Activated CD8-positive, alpha-beta memory T cell treated with anti-CD3 and anti-CD28 coated beads, Interleukin-2, amount 10 ng/mL, durations not matched to agents 7 days and 5 days (primary cell): ENCODE data around the gene SLIT3. TPM values are rescaled to one million over a fixed set of nuclear protein-coding genes. Genes with fewer than 3 reads are reported as not detected.

Experiments
- ATAC-seq: fragments of 150-1000 bp; cut with Tn5 transposase; one replicate; pipeline ENCODE4 v1.10.0; 2021; ENCODE audit warnings: moderate library complexity
- CTCF ChIA-PET: fragments of 350-600 bp; sonication (Branson Sonifier 250); formaldehyde crosslinking; loops from one replicate; lab custom pipeline; 2021; ENCODE audit warnings: antibody characterized with exemption; lab: Charles Lee
- DNase-seq: peaks from one replicate; pipeline ENCODE4 v3.0.0-alpha.2; 2020
- H3K27ac Mint-ChIP-seq: one replicate; pipeline ENCODE4 v1.8.0; 2021; ENCODE audit warnings: mild to moderate bottlenecking, mixed read lengths
- H3K27me3 Mint-ChIP-seq: one replicate; pipeline ENCODE4 v1.8.0; 2021; ENCODE audit warnings: mixed read lengths
- H3K36me3 Mint-ChIP-seq: one replicate; pipeline ENCODE4 v1.8.0; 2021; ENCODE audit warnings: mild to moderate bottlenecking, mixed read lengths
- H3K4me1 Mint-ChIP-seq: one replicate; pipeline ENCODE4 v1.8.0; 2021; ENCODE audit warnings: mixed read lengths
- H3K4me3 Mint-ChIP-seq: one replicate; pipeline ENCODE4 v1.8.0; 2021; ENCODE audit warnings: mild to moderate bottlenecking, moderate library complexity, mixed read lengths
- H3K9me3 Mint-ChIP-seq: one replicate; pipeline ENCODE4 v1.8.0; 2022; ENCODE audit warnings: low read depth, mixed read lengths
- total RNA-seq, 2 experiments: library from RNA; stranded (reverse); gene quantifications; one replicate each; pipeline ENCODE4 v1.2.3, GENCODE V29; 2021

The SLIT3 gene
- total RNA-seq, 2 experiments from 2014 or later, result 0.09 TPM; not detected in 1

- ATAC-seq (no peak), DNase-seq (no peak)
- CTCF ChIA-PET, result no interaction called here
- H3K4me1 Mint-ChIP-seq, result no peaks in the 10 kb centered on the region
- no peaks in the 10 kb centered on the region for H3K36me3 Mint-ChIP-seq
- H3K9me3 Mint-ChIP-seq, result no peaks in the 10 kb centered on the region
- H3K4me3 Mint-ChIP-seq, result no peak overlapping the region
- peaks cover 6% of the 10 kb centered on the region for H3K27me3 Mint-ChIP-seq
- H3K27ac Mint-ChIP-seq, result no peak overlapping the region
Measured at GRCh38 chr5:169099801-169100734, 200.9 kb downstream of the SLIT3 start.

- CTCF ChIA-PET, result no interaction called here
- ATAC-seq, result no peak
- H3K9me3 Mint-ChIP-seq, result no peaks in the 10 kb centered on the region
Measured at GRCh38 chr5:169098331-169099121, 202.4 kb downstream of the SLIT3 start.

GRCh38 chr5:169097374-169098326 is 203.3 kb downstream of the SLIT3 start:
- H3K36me3 Mint-ChIP-seq, result no peaks in the 10 kb centered on the region

More at GRCh38 chr5:169098331-169099121, 202.4 kb downstream of the SLIT3 start:
- Mint-ChIP-seq H3K27me3 (peaks cover 8% of the 10 kb centered on the region), H3K36me3 (no peaks in the 10 kb centered on the region), H3K4me1 (no peaks in the 10 kb centered on the region), H3K27ac (no peak overlapping the region), H3K4me3 (no peak overlapping the region)
- DNase-seq, result no peak

GRCh38 chr5:169095976-169096375 is 205.0 kb downstream of the SLIT3 start:
- CTCF ChIA-PET, result no interaction called here
- H3K4me3 Mint-ChIP-seq, result no peak overlapping the region
- H3K27ac Mint-ChIP-seq, result no peak overlapping the region
- no peaks in the 10 kb centered on the region for H3K9me3 Mint-ChIP-seq
- no peaks in the 10 kb centered on the region for H3K4me1 Mint-ChIP-seq
- ATAC-seq, result no peak
- DNase-seq, result no peak
- no peaks in the 10 kb centered on the region for H3K36me3 Mint-ChIP-seq
- peaks cover 8% of the 10 kb centered on the region for H3K27me3 Mint-ChIP-seq

More at GRCh38 chr5:169097374-169098326, 203.3 kb downstream of the SLIT3 start:
- Mint-ChIP-seq H3K9me3 (no peaks in the 10 kb centered on the region), H3K27me3 (peaks cover 8% of the 10 kb centered on the region), H3K27ac (no peak overlapping the region), H3K4me3 (no peak overlapping the region), H3K4me1 (no peaks in the 10 kb centered on the region)
- DNase-seq (no peak), ATAC-seq (no peak)
- CTCF ChIA-PET, result no interaction called here

- no peaks in the 10 kb centered on the region for H3K9me3 Mint-ChIP-seq
- no peaks in the 10 kb centered on the region for H3K36me3 Mint-ChIP-seq
- H3K4me3 Mint-ChIP-seq, result no peak overlapping the region
- no peak overlapping the region for H3K27ac Mint-ChIP-seq
- peaks cover 8% of the 10 kb centered on the region for H3K27me3 Mint-ChIP-seq
- ATAC-seq, result no peak
- no peaks in the 10 kb centered on the region for H3K4me1 Mint-ChIP-seq
- CTCF ChIA-PET, result no interaction called here
- DNase-seq, result no peak
Measured at GRCh38 chr5:169095410-169095960, 205.5 kb downstream of the SLIT3 start.

- CTCF ChIA-PET, result no interaction called here
- Mint-ChIP-seq H3K27me3 (peaks cover 8% of the 10 kb centered on the region), H3K36me3 (no peaks in the 10 kb centered on the region), H3K9me3 (no peaks in the 10 kb centered on the region), H3K27ac (no peak overlapping the region), H3K4me1 (no peaks in the 10 kb centered on the region), H3K4me3 (no peak overlapping the region)
- no peak for DNase-seq
- ATAC-seq, result no peak
Measured at GRCh38 chr5:169094586-169095409, 206.1 kb downstream of the SLIT3 start.

- CTCF ChIA-PET, result no interaction called here
- H3K4me1 Mint-ChIP-seq, result no peaks in the 10 kb centered on the region
- H3K27me3 Mint-ChIP-seq, result peaks cover 3% of the 10 kb centered on the region
- no peak overlapping the region for H3K27ac Mint-ChIP-seq
- DNase-seq (no peak), ATAC-seq (no peak)
- H3K9me3 Mint-ChIP-seq, result no peaks in the 10 kb centered on the region
- no peak overlapping the region for H3K4me3 Mint-ChIP-seq
- no peaks in the 10 kb centered on the region for H3K36me3 Mint-ChIP-seq
Measured at GRCh38 chr5:169091396-169091980, 209.5 kb downstream of the SLIT3 start.

- no peaks in the 10 kb centered on the region for H3K27me3 Mint-ChIP-seq
- H3K4me3 Mint-ChIP-seq, result no peak overlapping the region
- DNase-seq (no peak), ATAC-seq (no peak)
- no peaks in the 10 kb centered on the region for H3K4me1 Mint-ChIP-seq
- H3K9me3 Mint-ChIP-seq, result no peaks in the 10 kb centered on the region
- CTCF ChIA-PET, result no interaction called here
- H3K27ac Mint-ChIP-seq, result no peak overlapping the region
- H3K36me3 Mint-ChIP-seq, result no peaks in the 10 kb centered on the region
Measured at GRCh38 chr5:169089343-169089742, 211.6 kb downstream of the SLIT3 start.

GRCh38 chr5:169088028-169088725 is 212.8 kb downstream of the SLIT3 start:
- CTCF ChIA-PET, result no interaction called here
- H3K27me3 Mint-ChIP-seq, result no peaks in the 10 kb centered on the region

GRCh38 chr5:169085636-169086035 is 215.3 kb downstream of the SLIT3 start:
- no peak overlapping the region for H3K4me3 Mint-ChIP-seq
- CTCF ChIA-PET, result no interaction called here
- H3K27ac Mint-ChIP-seq, result no peak overlapping the region
- DNase-seq (no peak), ATAC-seq (no peak)
- no peaks in the 10 kb centered on the region for H3K9me3 Mint-ChIP-seq
- no peaks in the 10 kb centered on the region for H3K4me1 Mint-ChIP-seq
- H3K27me3 Mint-ChIP-seq, result no peaks in the 10 kb centered on the region
- no peaks in the 10 kb centered on the region for H3K36me3 Mint-ChIP-seq

More at GRCh38 chr5:169088028-169088725, 212.8 kb downstream of the SLIT3 start:
- Mint-ChIP-seq H3K4me1 (no peaks in the 10 kb centered on the region), H3K9me3 (no peaks in the 10 kb centered on the region), H3K4me3 (no peak overlapping the region), H3K27ac (no peak overlapping the region), H3K36me3 (no peaks in the 10 kb centered on the region)
- ATAC-seq, result no peak
- DNase-seq, result no peak

GRCh38 chr5:169085212-169085611 is 215.7 kb downstream of the SLIT3 start:
- CTCF ChIA-PET, result no interaction called here
- DNase-seq (no peak), ATAC-seq (no peak)
- Mint-ChIP-seq H3K27ac (no peak overlapping the region), H3K9me3 (no peaks in the 10 kb centered on the region), H3K4me1 (no peaks in the 10 kb centered on the region), H3K4me3 (no peak overlapping the region), H3K27me3 (no peaks in the 10 kb centered on the region), H3K36me3 (no peaks in the 10 kb centered on the region)
